ENCODE measurements around the gene MLXIP.

Gene MLXIP, protein sequence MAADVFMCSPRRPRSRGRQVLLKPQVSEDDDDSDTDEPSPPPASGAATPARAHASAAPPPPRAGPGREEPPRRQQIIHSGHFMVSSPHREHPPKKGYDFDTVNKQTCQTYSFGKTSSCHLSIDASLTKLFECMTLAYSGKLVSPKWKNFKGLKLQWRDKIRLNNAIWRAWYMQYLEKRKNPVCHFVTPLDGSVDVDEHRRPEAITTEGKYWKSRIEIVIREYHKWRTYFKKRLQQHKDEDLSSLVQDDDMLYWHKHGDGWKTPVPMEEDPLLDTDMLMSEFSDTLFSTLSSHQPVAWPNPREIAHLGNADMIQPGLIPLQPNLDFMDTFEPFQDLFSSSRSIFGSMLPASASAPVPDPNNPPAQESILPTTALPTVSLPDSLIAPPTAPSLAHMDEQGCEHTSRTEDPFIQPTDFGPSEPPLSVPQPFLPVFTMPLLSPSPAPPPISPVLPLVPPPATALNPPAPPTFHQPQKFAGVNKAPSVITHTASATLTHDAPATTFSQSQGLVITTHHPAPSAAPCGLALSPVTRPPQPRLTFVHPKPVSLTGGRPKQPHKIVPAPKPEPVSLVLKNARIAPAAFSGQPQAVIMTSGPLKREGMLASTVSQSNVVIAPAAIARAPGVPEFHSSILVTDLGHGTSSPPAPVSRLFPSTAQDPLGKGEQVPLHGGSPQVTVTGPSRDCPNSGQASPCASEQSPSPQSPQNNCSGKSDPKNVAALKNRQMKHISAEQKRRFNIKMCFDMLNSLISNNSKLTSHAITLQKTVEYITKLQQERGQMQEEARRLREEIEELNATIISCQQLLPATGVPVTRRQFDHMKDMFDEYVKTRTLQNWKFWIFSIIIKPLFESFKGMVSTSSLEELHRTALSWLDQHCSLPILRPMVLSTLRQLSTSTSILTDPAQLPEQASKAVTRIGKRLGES

DNA sequence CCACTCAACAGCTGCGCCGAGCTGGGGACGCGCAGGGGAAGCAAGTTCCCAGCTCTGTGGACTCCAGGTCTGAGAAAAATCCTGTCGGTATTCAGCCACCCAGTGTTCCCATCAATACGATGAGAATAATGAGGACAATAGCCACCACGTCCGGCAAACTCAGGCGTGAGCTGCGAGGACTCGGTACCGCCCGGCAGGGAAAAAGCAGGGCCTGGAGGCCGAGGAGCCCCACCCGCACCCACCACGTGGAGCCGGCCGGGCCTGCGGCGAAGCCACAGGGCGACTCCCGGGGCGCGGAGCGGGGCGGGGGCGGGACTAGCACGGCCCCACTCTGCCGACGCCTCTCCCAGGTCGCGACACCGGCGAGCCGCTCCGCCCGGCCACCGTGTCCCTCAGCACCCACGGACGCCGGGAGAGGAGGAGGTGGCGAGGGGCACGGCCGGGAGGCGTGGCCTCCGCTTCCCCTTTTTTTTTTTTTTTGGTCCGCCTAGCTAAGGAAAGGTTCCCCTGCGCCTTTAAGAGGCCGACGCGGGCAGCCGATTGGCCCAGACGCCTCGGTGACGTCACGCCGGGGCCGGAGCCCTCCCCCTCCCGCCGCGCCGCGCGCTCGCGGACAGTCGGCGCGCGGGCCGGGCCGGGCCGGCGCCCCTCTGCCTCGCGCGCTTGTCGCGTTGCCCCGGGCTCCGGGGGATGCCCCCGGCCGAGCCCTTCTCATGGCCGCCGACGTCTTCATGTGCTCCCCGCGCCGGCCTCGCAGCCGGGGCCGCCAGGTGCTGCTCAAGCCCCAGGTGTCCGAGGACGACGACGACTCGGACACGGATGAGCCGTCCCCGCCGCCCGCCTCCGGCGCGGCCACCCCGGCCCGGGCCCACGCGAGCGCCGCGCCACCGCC, at the start of gene MLXIP:
Gene MLXIP (plus strand): TSS at position 616 of the 892 bp plus-strand sequence. CDS start 98 bp downstream, at position 714.
- H3K4me3 ChIP-seq (ENCODE audit: control insufficient read depth, low read depth, low read length): peak within 1 kb of the TSS; percentile 86
- TF ChIP-seq, protein P1, sequence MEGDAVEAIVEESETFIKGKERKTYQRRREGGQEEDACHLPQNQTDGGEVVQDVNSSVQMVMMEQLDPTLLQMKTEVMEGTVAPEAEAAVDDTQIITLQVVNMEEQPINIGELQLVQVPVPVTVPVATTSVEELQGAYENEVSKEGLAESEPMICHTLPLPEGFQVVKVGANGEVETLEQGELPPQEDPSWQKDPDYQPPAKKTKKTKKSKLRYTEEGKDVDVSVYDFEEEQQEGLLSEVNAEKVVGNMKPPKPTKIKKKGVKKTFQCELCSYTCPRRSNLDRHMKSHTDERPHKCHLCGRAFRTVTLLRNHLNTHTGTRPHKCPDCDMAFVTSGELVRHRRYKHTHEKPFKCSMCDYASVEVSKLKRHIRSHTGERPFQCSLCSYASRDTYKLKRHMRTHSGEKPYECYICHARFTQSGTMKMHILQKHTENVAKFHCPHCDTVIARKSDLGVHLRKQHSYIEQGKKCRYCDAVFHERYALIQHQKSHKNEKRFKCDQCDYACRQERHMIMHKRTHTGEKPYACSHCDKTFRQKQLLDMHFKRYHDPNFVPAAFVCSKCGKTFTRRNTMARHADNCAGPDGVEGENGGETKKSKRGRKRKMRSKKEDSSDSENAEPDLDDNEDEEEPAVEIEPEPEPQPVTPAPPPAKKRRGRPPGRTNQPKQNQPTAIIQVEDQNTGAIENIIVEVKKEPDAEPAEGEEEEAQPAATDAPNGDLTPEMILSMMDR (conservative IDR thresholded peaks at IDR 0.05; ENCODE audit: control insufficient read depth, insufficient read depth, low read depth, low read length): no peak
- DNase-seq (ENCODE audit: low read depth): peak; percentile 89

DNA sequence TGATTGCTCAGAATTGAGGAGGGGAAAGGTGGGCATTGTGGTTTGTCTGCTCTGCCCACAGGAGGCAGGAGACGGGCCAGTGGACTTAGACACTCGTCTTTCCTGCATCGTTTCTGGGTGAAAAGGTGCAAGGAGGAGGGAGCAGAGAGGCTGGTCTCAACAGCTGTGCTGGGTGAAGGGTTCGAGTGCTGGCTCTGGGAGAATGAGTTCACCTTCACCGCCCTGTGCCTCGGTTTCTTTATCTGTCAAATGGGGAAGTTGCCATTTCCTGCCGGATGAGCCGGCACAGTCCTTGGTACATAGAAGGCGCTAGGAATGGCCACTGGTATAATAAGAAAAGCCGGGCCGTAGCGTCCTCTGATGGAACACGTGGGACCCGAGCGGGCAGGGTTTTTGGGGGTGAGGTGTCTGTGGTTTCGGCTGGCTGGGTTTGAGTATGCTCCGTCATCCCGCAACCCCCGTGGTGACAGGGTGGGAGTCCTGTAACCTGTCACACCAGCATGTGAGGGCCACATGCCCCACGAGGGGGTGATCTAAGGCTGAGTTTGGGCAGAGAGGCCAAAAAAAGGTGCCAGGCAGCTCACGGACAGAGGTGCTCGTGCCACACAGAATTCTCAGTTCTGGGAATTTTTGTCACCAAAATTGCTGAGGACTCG, 49.5 kb upstream of the MLXIP start:
- no peak overlapping the region for H3K4me3 ChIP-seq (ENCODE audit: control insufficient read depth, low read depth, low read length)
- DNase-seq (ENCODE audit: low read depth): no peak
- TF ChIP-seq, protein P1 (conservative IDR thresholded peaks at IDR 0.05; ENCODE audit: control insufficient read depth, insufficient read depth, low read depth, low read length): no peak

DNA sequence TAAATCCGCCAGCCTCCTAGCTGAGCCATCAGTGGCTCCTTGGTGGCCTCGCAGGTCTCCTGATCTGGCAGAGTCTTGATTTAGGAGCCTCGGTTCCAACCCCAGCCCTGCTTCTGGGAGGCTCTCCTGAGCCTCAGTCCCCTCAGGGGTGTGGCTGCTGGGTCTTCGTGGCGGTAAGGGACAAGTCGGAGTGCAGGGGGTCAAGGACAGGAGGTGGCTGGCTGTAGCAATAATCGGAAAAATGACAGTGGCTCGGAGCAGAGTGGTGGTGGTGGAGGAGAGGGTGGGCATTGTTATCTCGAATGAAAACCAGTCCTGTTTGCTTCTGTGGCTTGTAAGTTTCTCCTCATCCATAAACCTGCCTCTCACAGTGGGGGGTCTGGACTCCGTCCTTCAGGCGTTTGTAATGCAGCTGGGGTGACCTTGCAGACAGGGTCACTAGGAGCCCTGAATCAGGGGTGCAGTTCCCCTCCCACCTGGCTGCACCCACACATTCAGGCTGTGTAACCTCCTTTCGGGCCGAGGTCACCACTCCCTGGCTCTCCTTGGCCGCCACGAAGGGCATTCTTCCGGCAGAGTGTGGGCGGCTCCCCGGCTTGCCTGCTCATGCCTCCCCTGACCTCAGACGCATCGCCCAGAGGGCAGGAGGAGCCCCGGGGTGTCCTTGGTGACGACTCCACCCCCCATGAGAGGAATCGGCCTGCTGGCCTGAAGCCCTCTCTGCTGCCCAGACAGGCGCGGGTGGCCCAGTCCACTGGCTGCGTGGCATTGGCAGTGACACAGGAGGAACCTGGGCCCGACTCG, 48.7 kb upstream of the MLXIP start:
- no peak overlapping the region for H3K4me3 ChIP-seq (ENCODE audit: control insufficient read depth, low read depth, low read length)
- TF ChIP-seq, protein P1 (conservative IDR thresholded peaks at IDR 0.05; ENCODE audit: control insufficient read depth, insufficient read depth, low read depth, low read length): no peak
- DNase-seq (ENCODE audit: low read depth): no peak

DNA sequence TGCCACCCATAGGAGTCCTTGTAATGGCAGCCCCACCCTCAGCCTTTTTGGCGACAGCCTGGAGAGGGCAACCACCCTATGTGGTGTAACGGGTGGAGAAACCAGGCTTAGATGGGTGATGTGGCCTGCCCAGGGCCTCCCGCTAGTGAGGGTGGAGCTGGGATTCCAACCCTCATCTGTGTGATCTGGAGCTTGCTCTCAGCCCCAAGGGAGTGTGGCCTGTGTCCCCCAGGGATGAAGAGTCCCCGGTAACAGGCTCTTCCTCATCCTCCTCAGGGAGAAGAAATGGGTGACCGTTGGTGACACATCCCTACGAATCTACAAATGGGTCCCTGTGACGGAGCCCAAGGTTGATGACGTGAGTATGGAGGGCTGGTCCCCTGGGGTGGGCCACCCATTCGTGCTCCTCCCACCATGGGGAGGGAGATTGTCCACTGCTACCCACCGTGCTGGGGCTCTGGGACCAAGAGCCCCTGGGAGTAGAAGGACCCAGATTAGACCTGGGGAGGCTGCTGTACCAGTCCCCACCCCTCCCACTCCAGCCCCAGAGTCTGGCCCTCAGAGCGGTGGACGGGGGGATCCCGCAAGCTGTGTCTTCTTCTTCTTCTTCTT, 48.0 kb upstream of the MLXIP start:
- DNase-seq (ENCODE audit: low read depth): no peak
- TF ChIP-seq, protein P1 (conservative IDR thresholded peaks at IDR 0.05; ENCODE audit: control insufficient read depth, insufficient read depth, low read depth, low read length): no peak
- H3K4me3 ChIP-seq (ENCODE audit: control insufficient read depth, low read depth, low read length): no peak overlapping the region

DNA sequence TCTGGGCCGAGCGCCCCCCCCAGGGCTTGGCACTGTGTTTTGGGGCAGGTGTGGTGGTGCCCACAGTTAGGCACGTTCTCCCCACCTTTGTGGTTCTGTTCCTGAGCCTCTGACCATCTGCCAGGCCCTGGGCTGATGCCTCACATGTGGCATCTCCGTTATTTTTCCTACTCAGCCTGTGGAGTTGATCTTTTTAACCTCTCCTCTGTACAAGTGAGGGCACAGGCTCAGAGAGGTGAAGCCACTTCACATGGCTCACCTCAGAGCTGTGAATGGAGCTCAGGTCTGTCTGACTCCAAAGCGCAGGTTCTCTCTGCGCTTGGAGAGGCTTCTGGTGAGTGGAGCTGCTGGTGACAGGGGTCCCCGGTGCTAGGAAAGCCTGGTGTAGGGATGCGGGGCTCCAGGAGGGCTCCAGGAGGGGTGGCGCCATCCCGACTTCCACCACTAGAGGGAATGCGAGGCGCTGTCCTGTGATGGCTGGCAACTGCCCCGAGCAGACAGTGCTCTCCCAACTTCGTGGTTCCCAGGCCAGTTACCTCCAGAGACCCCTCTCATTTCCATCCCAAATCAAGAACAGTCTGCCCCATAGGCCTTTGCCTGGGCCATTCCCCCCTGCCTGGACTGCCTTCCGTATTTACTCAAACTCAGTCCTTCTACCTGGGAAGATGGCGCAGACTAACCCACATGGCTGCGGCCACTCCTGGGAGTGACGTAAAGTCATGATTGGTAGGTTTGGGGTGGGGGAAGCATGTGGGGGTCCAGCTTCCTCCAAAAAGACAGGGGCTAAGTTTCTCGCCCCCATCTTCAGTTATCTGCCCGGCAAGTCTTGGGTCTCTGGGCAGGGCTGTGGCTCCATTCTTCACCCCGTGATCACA, 47.0 kb upstream of the MLXIP start:
- H3K4me3 ChIP-seq (ENCODE audit: control insufficient read depth, low read depth, low read length): no peak overlapping the region
- TF ChIP-seq, protein P1 (conservative IDR thresholded peaks at IDR 0.05; ENCODE audit: control insufficient read depth, insufficient read depth, low read depth, low read length): peak; percentile 70
- peak; percentile 31 for DNase-seq (ENCODE audit: low read depth)

Data from fibroblast of mammary gland (primary cell).